GM23338 (cell line): Measurements from ENCODE around the gene UAP1.

Source experiments
- CREB1 ChIP-seq: fragments of 250-450 bp; sonication (Bioruptor Pico); IDR thresholded peaks from 2 replicates; pipeline ENCODE4 v1.5.0; 2020; ENCODE audit warnings: low read depth, mild to moderate bottlenecking, moderate library complexity
- CTCF ChIP-seq, 2 experiments: fragments of 200-600 bp in 1 of 2; sonication (generic) in 1 of 2; conservative IDR thresholded peaks; 2 replicates each; pipeline versions ENCODE4 v1.5.1 to v1.6.1; 2016 to 2017; ENCODE audit warnings: antibody characterized with exemption in 2 of 2, low read depth in 2 of 2, mild to moderate bottlenecking in 2 of 2, moderate library complexity in 1 of 2
- ETS1 ChIP-seq: IDR thresholded peaks from 2 replicates; pipeline ENCODE4 v1.6.1; 2016; ENCODE audit warnings: antibody characterized with exemption
- EZH2 ChIP-seq: fragments of 200-600 bp; sonication (generic); IDR thresholded peaks from one replicate; pipeline ENCODE4 v1.8.0; 2017; ENCODE audit warnings: antibody characterized with exemption, mild to moderate bottlenecking, low read depth; ENCODE audit not compliant: unreplicated experiment
- EZH2phosphoT487 ChIP-seq: fragments of 200-600 bp; sonication (generic); IDR thresholded peaks from one replicate; pipeline ENCODE4 v1.8.1; 2018; ENCODE audit warnings: antibody characterized with exemption; ENCODE audit not compliant: unreplicated experiment
- JUNB ChIP-seq: IDR thresholded peaks from one replicate; pipeline ENCODE4 v1.6.1; 2016; ENCODE audit warnings: antibody characterized with exemption; ENCODE audit not compliant: unreplicated experiment
- NANOG ChIP-seq: IDR thresholded peaks from 2 replicates; pipeline ENCODE4 v1.6.1; 2016; ENCODE audit warnings: antibody characterized with exemption, borderline replicate concordance
- POLR2AphosphoS5 ChIP-seq: IDR thresholded peaks from 2 replicates; pipeline ENCODE4 v1.6.1; 2016; ENCODE audit warnings: antibody characterized with exemption, low read depth
- REST ChIP-seq: IDR thresholded peaks from one replicate; pipeline ENCODE4 v1.6.1; 2018; ENCODE audit warnings: antibody characterized with exemption; ENCODE audit not compliant: unreplicated experiment
- STAT1 ChIP-seq: IDR thresholded peaks from one replicate; pipeline ENCODE4 v1.6.1; 2016; ENCODE audit warnings: antibody characterized with exemption; ENCODE audit not compliant: unreplicated experiment
- ZNF114 ChIP-seq: fragments of 250-450 bp; sonication (Bioruptor Pico); IDR thresholded peaks from 2 replicates; pipeline ENCODE4 v1.5.0; 2020; ENCODE audit warnings: mild to moderate bottlenecking, moderate library complexity
- ZNF331 ChIP-seq: fragments of 250-450 bp; sonication (Bioruptor Pico); IDR thresholded peaks from 2 replicates; pipeline ENCODE4 v1.5.0; 2020; ENCODE audit warnings: low read depth, mild to moderate bottlenecking, moderate library complexity
- ZNF462 ChIP-seq: fragments of 250-450 bp; sonication (Bioruptor Pico); IDR thresholded peaks from 2 replicates; pipeline ENCODE4 v1.5.0; 2020; ENCODE audit warnings: mild to moderate bottlenecking, moderate library complexity

- TF ChIP-seq POLR2AphosphoS5 (no peak), CTCF (conservative IDR thresholded peaks at IDR 0.05; ENCODE audit: low read depth in 2 of 2) (no peak), EZH2 (no peak), EZH2phosphoT487 (no peak), REST (no peak), ZNF114 (CRISPR knock-in tag) (no peak), ETS1 (no peak), CREB1 (CRISPR knock-in tag) (no peak), NANOG (no peak), JUNB (no peak), STAT1 (no peak), ZNF331 (CRISPR knock-in tag) (no peak), ZNF462 (no peak)
Measured at GRCh38 chr1:162560303-162561036, 1.1 kb upstream of the UAP1 start.
